ENCODE measurements around the gene CAMTA1. TPM values are rescaled to one million over a fixed set of nuclear protein-coding genes. Genes with fewer than 3 reads are reported as not detected.
"Not testable (repeated sequence)": the region's sequence is repeated elsewhere in the genome, so short reads cannot be mapped to it uniquely, and the experiment has no call there.

The CAMTA1 gene, protein sequence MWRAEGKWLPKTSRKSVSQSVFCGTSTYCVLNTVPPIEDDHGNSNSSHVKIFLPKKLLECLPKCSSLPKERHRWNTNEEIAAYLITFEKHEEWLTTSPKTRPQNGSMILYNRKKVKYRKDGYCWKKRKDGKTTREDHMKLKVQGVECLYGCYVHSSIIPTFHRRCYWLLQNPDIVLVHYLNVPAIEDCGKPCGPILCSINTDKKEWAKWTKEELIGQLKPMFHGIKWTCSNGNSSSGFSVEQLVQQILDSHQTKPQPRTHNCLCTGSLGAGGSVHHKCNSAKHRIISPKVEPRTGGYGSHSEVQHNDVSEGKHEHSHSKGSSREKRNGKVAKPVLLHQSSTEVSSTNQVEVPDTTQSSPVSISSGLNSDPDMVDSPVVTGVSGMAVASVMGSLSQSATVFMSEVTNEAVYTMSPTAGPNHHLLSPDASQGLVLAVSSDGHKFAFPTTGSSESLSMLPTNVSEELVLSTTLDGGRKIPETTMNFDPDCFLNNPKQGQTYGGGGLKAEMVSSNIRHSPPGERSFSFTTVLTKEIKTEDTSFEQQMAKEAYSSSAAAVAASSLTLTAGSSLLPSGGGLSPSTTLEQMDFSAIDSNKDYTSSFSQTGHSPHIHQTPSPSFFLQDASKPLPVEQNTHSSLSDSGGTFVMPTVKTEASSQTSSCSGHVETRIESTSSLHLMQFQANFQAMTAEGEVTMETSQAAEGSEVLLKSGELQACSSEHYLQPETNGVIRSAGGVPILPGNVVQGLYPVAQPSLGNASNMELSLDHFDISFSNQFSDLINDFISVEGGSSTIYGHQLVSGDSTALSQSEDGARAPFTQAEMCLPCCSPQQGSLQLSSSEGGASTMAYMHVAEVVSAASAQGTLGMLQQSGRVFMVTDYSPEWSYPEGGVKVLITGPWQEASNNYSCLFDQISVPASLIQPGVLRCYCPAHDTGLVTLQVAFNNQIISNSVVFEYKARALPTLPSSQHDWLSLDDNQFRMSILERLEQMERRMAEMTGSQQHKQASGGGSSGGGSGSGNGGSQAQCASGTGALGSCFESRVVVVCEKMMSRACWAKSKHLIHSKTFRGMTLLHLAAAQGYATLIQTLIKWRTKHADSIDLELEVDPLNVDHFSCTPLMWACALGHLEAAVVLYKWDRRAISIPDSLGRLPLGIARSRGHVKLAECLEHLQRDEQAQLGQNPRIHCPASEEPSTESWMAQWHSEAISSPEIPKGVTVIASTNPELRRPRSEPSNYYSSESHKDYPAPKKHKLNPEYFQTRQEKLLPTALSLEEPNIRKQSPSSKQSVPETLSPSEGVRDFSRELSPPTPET (N-terminal part only)
- total RNA-seq = 10 to 100 TPM; 13.0 to 39.8 (median 20.8) TPM
- 10 to 100 TPM; 47.9 to 54.2 TPM for polyA plus RNA-seq

DNA sequence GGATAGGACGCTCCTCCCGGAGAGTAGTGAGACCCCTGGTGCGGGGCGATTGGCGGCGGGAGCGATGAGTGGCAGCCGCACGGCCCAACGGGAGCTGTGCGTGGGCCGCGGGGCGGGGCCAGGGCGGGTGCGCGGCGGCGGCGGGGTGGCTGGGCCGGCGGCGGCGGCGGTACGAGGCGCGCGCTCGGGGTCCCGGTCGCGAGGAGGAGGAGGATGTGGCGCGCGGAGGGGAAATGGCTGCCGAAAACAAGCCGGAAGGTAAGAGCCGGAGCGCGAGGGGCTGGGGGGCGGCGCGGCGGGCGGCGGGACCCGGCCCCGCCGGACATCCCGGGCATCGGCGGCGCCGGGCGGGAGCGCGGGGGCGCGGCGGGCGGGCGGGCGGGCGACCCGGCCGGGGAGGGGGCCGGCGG lies at the start of gene CAMTA1:
CAMTA1 (plus strand) TSS at position 137 of the 410 bp plus-strand sequence; CDS start at position 214, 77 bp downstream.
- ATAC-seq (no peak), DNase-seq (peak in 1 of 6 donors; percentile 97), FAIRE-seq (no peak)
- WGBS, 2 donors = 0 to 1% methylated on average over 17 to 66 of the region's 69 CpGs
- TF ChIP-seq, protein P1, sequence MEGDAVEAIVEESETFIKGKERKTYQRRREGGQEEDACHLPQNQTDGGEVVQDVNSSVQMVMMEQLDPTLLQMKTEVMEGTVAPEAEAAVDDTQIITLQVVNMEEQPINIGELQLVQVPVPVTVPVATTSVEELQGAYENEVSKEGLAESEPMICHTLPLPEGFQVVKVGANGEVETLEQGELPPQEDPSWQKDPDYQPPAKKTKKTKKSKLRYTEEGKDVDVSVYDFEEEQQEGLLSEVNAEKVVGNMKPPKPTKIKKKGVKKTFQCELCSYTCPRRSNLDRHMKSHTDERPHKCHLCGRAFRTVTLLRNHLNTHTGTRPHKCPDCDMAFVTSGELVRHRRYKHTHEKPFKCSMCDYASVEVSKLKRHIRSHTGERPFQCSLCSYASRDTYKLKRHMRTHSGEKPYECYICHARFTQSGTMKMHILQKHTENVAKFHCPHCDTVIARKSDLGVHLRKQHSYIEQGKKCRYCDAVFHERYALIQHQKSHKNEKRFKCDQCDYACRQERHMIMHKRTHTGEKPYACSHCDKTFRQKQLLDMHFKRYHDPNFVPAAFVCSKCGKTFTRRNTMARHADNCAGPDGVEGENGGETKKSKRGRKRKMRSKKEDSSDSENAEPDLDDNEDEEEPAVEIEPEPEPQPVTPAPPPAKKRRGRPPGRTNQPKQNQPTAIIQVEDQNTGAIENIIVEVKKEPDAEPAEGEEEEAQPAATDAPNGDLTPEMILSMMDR (IDR thresholded peaks at IDR 0.05) = no peak
- Histone ChIP-seq H3K4me1 (peaks cover 4 to 10% (median 4%) of the 10 kb centered on the region in 3 donors), H3K27me3 (no peaks in the 10 kb centered on the region), H3K27ac (peak within 1 kb of the TSS; percentile 97 to 99 (median 98)), H3K36me3 (no peaks in the 10 kb centered on the region), H3K9me3 (no peaks in the 10 kb centered on the region), H3K4me3 (peak within 1 kb of the TSS; percentile 77 to 95 (median 92))
- intact Hi-C loops (cut with DNase I) = no loop called here

DNA sequence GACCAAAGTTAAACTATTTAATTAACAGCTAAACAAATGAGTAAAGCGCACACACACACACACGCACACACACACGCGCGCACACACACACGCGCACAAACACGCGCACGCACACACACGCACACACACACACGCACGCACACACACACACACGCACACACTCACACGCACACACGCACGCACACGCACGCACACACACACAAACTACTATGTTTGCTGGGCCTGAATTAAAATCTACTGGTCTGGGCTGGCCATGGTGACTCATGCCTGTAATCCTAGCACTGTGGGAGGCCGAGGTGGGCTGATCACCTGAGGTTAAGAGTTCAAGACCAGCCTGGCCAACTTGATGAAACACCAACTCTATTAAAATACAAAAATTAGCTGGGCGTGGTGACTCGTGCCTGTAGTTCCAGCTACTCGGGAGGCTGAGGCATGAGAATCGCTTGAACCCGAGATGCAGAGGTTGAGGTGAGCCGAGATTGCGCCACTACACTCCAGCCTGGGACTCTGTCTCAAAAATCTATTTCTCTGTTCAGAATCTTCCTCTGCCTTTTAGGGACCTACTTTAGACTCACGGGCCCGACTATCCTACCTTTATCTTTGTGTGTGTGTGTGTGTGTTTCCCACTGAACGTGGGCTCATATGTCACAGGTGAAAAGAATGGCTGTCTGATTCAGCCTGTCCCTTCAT lies 46.1 kb upstream of the CAMTA1 start:
- ATAC-seq (no peak), FAIRE-seq (no peak), DNase-seq (no peak)
- H3K36me3 ChIP-seq = no peaks in the 10 kb centered on the region
- no peaks in the 10 kb centered on the region for H3K4me1 ChIP-seq
- no peaks in the 10 kb centered on the region for H3K9me3 ChIP-seq
- no peak overlapping the region for H3K27ac ChIP-seq
- TF ChIP-seq, protein P1 (IDR thresholded peaks at IDR 0.05) = no peak
- no peak overlapping the region for H3K4me3 ChIP-seq
- intact Hi-C loops (cut with DNase I) = no loop called here
- H3K27me3 ChIP-seq = no peaks in the 10 kb centered on the region
- 71 to 75% methylated on average over 25 to 30 of the region's 30 CpGs for WGBS, 2 donors

DNA sequence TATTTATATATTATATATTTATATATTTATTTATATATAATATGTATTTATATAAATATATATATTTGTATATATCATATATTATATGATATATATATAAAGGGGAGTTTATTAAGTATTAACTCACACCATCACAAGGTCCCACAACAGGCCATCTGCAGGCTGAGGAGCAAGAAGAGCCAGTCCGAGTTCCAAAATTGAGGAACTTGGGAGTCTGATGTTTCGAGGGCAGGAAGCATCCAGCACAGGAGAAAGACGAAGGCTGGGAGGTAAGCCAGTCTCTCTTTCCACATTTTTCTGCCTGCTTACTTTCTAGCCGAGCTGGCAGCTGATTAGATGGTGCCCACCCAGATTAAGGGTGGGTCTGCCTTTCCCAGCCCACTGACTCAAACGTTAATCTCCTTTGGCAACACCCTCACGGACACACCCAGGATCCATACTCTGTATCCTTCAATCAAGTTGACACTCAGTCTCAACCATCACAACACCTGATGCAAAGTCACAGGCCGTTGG lies 42.5 kb upstream of the CAMTA1 start:
- H3K27ac ChIP-seq; H3K4me3 ChIP-seq; H3K9me3 ChIP-seq; H3K4me1 ChIP-seq; H3K27me3 ChIP-seq; FAIRE-seq; DNase-seq; H3K36me3 ChIP-seq; intact Hi-C loops (cut with DNase I): not testable (repeated sequence)
- 73 to 76% methylated on average over 7 of the region's 7 CpGs for WGBS, 2 donors
- peak in 1 of 4 donors; percentile 16 for ATAC-seq

DNA sequence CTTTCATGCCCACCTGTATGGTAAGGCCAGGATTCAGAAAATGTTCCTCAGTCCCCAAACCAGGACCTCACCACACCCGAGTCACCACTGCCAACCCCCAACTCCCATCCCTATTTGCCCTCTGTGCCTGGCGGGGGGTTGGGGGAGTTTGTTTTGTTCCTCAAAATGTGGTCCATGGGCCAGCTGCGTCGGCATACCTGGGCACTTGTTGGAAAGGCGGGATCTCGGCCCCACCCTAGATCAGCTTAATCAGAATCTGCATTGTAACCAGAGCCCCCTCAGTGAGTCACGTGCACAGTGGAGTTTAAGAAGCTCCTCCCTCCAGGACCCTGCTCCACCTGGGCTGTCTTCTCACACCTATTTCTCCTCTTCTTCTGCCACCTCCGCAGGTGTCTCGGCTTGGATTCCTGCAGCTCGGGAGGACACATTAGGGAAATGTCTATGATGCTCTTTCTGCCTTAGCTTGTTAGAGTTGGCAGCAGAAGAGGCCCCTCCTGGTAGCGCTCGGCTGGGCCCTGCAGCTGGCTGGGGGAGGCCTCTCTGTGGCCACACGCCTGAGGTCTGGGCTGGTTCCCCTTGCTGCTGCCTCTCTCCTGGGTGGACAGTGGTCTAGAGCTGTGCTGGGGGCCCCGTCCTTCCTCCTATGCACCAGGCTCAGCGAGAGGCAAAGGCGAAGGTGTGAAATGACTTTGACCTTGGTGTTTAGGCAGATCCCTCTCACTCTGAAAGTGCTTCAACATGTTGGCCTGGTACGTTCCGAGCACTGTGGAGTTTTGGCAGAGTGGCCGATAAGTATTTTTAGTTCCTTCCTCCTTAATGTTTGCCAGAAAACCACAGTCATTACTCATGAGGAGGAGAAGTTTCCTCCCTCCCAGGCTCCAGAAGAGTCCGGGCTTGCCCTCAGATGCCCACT lies 41.8 kb upstream of the CAMTA1 start:
- Histone ChIP-seq H3K4me3 (no peak overlapping the region), H3K9me3 (no peaks in the 10 kb centered on the region), H3K36me3 (no peaks in the 10 kb centered on the region), H3K27me3 (no peaks in the 10 kb centered on the region), H3K4me1 (no peaks in the 10 kb centered on the region), H3K27ac (peak overlapping the region in 2 of 4 donors; percentile 36 to 41)
- FAIRE-seq = no peak
- 55 to 56% methylated on average over 20 of the region's 20 CpGs for WGBS, 2 donors
- peak in 1 of 6 donors; percentile 47 for DNase-seq
- TF ChIP-seq, protein P1 (IDR thresholded peaks at IDR 0.05) = no peak
- peak in 3 of 4 donors; percentile 70 to 88 (median 85) for ATAC-seq
- intact Hi-C loops (cut with DNase I) = no loop called here
